Vagina (tissue), 2 donors: ENCODE results near the gene ESRRA. TPM values are rescaled to one million over a fixed set of nuclear protein-coding genes. Genes with fewer than 3 reads are reported as not detected.
A peak's percentile ranks its signal among the peaks of the same experiment; 100 is the strongest.
"Not testable (repeated sequence)": the region's sequence is repeated elsewhere in the genome, so short reads cannot be mapped to it uniquely, and the experiment has no call there.

Source experiments
- DNase-seq, 2 donors: peaks; one replicate each; pipeline ENCODE4 v3.0.0-alpha.2; 2017; ENCODE audit errors: extremely low spot score in 2 of 2
- H3K27ac ChIP-seq: fragments of 200-600 bp; sonication (generic); one replicate; pipeline ENCODE4 v1.5.1; 2019
- H3K27me3 ChIP-seq: fragments of 200-600 bp; sonication (generic); one replicate; pipeline ENCODE4 v1.5.1; 2019
- H3K36me3 ChIP-seq, 2 donors: fragments of 200-600 bp; sonication (generic); one replicate each; pipeline ENCODE4 v1.5.1; 2017 to 2019
- H3K4me1 ChIP-seq: fragments of 200-600 bp; sonication (generic); one replicate; pipeline ENCODE4 v1.5.1; 2019
- H3K4me3 ChIP-seq, 2 donors: fragments of 200-600 bp; sonication (generic); 1 replicate in 1 of 2; 2 replicates in 1 of 2; pipeline ENCODE4 v1.5.1; 2016 to 2019
- H3K9me3 ChIP-seq: fragments of 200-600 bp; sonication (generic); one replicate; pipeline ENCODE4 v1.5.1; 2019
- POLR2A ChIP-seq, 2 donors: fragments of 450-650 bp; IDR thresholded peaks; one replicate each; pipeline ENCODE4 v1.6.1; 2017; ENCODE audit warnings: antibody characterized with exemption in 2 of 2, mild to moderate bottlenecking in 2 of 2, moderate library complexity in 2 of 2
- POLR2AphosphoS5 ChIP-seq, 2 donors: sonication (generic); formaldehyde crosslinking; IDR thresholded peaks; one replicate each; pipeline ENCODE4 v1.9.0; 2017; ENCODE audit warnings: antibody characterized with exemption in 2 of 2, mild to moderate bottlenecking in 2 of 2, low read depth in 1 of 2; ENCODE audit not compliant: insufficient read depth in 1 of 2
- intact Hi-C: fragments of 100-400 bp; cut with DNase I; formaldehyde crosslinking; loops from one replicate; pipeline ENCODE4 v1.15.1; 2023
- total RNA-seq: library from RNA; depleted of rRNA; stranded (reverse); fragments of >200 nt; gene quantifications from one replicate; pipeline ENCODE4 v1.2.3, GENCODE V29; 2016
- TF ChIP-seq, protein P1 (sequence below), 3 experiments: fragments of 450-650 bp in 2 of 3; fragments of 200-600 bp in 1 of 3; sonication (generic) in 1 of 3; IDR thresholded peaks; one replicate each; pipeline ENCODE4 v1.5.1; 2017 to 2019; ENCODE audit warnings: antibody characterized with exemption in 3 of 3, mild to moderate bottlenecking in 2 of 3, moderate library complexity in 2 of 3

Gene ESRRA
- total RNA-seq, 1 donor from 2014 or later: 44.4 TPM

DNA sequence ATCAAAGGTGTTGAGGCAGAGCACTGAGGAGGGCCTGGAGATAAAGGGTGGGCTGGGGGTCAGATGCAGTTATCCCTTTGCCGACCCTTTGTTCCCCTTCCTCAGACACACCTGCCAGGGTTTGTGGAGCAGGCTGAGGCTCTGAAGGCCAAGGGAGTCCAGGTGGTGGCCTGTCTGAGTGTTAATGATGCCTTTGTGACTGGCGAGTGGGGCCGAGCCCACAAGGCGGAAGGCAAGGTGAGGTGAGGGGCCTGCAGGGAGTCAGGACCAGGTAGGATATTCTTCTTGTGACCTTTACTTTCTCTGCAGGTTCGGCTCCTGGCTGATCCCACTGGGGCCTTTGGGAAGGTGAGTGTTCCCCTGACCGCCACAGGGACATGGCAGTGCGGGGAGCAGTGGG lies 15.2 kb downstream of the ESRRA start:
- TF ChIP-seq, protein P1, sequence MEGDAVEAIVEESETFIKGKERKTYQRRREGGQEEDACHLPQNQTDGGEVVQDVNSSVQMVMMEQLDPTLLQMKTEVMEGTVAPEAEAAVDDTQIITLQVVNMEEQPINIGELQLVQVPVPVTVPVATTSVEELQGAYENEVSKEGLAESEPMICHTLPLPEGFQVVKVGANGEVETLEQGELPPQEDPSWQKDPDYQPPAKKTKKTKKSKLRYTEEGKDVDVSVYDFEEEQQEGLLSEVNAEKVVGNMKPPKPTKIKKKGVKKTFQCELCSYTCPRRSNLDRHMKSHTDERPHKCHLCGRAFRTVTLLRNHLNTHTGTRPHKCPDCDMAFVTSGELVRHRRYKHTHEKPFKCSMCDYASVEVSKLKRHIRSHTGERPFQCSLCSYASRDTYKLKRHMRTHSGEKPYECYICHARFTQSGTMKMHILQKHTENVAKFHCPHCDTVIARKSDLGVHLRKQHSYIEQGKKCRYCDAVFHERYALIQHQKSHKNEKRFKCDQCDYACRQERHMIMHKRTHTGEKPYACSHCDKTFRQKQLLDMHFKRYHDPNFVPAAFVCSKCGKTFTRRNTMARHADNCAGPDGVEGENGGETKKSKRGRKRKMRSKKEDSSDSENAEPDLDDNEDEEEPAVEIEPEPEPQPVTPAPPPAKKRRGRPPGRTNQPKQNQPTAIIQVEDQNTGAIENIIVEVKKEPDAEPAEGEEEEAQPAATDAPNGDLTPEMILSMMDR (IDR thresholded peaks at IDR 0.05): no peak
- TF ChIP-seq POLR2A (IDR thresholded peaks at IDR 0.05): no peak
- no peak for TF ChIP-seq POLR2AphosphoS5 (IDR thresholded peaks at IDR 0.05; ENCODE audit: insufficient read depth in 1 of 2, low read depth in 1 of 2)
- Histone ChIP-seq H3K27ac (no peak overlapping the region), H3K4me3 (no peak overlapping the region), H3K9me3 (no peaks in the 10 kb centered on the region), H3K36me3 (peaks cover 0 to 17% of the 10 kb centered on the region in 2 donors), H3K4me1 (peaks cover 51% of the 10 kb centered on the region), H3K27me3 (no peaks in the 10 kb centered on the region)
- intact Hi-C loops: no loop called here
- peak in 1 of 2 donors; percentile 80 for DNase-seq

DNA sequence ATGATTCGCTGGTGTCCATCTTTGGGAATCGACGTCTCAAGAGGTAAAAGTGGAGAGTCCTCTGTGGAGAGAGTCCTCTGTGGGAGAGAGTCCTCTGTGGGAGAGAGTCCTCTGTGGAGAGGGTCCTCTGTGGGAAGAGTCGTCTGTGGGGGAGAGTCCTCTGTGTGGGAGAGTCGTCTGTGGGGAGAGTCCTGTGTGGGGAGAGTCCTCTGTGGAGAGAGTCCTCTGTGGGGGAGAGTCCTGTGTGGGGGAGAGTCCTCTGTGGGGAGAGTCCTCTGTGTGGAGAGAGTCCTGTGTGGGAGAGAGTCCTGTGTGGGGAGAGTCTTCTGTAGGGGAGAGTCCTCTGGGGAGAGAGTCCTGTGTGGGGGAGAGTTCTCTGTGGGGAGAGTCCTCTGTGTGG lies 15.7 kb downstream of the ESRRA start:
- H3K4me3 ChIP-seq: no peak overlapping the region
- TF ChIP-seq POLR2A (IDR thresholded peaks at IDR 0.05) (no peak), POLR2AphosphoS5 (IDR thresholded peaks at IDR 0.05; ENCODE audit: insufficient read depth in 1 of 2, low read depth in 1 of 2) (no peak)
- TF ChIP-seq, protein P1 (IDR thresholded peaks at IDR 0.05): no peak
- no peak overlapping the region for H3K27ac ChIP-seq
- H3K27me3 ChIP-seq: no peaks in the 10 kb centered on the region
- no peaks in the 10 kb centered on the region for H3K9me3 ChIP-seq
- peaks cover 0 to 13% of the 10 kb centered on the region in 2 donors for H3K36me3 ChIP-seq
- peaks cover 50% of the 10 kb centered on the region for H3K4me1 ChIP-seq
- intact Hi-C loops: no loop called here
- peak in 1 of 2 donors; percentile 77 for DNase-seq

DNA sequence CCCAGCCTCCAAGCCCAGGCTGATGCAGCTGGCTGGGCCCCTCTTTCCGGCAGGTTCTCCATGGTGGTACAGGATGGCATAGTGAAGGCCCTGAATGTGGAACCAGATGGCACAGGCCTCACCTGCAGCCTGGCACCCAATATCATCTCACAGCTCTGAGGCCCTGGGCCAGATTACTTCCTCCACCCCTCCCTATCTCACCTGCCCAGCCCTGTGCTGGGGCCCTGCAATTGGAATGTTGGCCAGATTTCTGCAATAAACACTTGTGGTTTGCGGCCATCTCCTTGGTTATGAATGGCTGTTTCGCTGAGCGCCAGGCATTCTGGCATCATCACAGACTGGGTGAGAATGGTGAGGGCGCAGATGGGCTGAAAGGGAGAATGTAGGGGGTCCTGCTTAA lies 16.2 kb downstream of the ESRRA start:
- Histone ChIP-seq H3K27ac (no peak overlapping the region), H3K36me3 (peaks cover 0 to 11% of the 10 kb centered on the region in 2 donors), H3K4me3 (no peak overlapping the region), H3K27me3 (no peaks in the 10 kb centered on the region), H3K4me1 (peaks cover 45% of the 10 kb centered on the region), H3K9me3 (no peaks in the 10 kb centered on the region)
- intact Hi-C loops: no loop called here
- DNase-seq: peak in 1 of 2 donors; percentile 85
- TF ChIP-seq POLR2AphosphoS5 (IDR thresholded peaks at IDR 0.05; ENCODE audit: insufficient read depth in 1 of 2, low read depth in 1 of 2): no peak
- no peak for TF ChIP-seq POLR2A (IDR thresholded peaks at IDR 0.05)
- TF ChIP-seq, protein P1 (IDR thresholded peaks at IDR 0.05): no peak

DNA sequence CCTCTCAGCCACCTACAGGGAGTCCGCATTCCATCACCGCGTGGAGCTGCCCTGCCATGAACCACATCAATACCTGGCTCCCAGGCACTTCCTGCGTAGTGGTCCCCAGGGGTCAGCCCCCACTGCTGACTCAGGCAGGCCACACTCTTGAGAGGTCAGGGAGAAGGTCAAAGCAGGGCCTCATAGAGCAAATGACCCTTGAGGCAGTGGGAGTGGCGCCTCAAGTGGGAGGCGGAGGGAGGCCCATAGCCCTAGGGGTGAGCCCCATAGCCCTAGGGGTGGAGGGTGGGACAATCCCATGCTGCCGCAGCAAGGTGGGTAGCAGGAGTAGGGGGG lies 17.6 kb downstream of the ESRRA start:
- Histone ChIP-seq H3K27ac (no peak overlapping the region), H3K9me3 (no peaks in the 10 kb centered on the region), H3K4me1 (peaks cover 38% of the 10 kb centered on the region), H3K27me3 (no peaks in the 10 kb centered on the region), H3K4me3 (no peak overlapping the region), H3K36me3 (peaks cover 0 to 11% of the 10 kb centered on the region in 2 donors)
- intact Hi-C loops: no loop called here
- no peak for DNase-seq
- TF ChIP-seq POLR2A (IDR thresholded peaks at IDR 0.05) (no peak), POLR2AphosphoS5 (IDR thresholded peaks at IDR 0.05; ENCODE audit: insufficient read depth in 1 of 2, low read depth in 1 of 2) (no peak)

DNA sequence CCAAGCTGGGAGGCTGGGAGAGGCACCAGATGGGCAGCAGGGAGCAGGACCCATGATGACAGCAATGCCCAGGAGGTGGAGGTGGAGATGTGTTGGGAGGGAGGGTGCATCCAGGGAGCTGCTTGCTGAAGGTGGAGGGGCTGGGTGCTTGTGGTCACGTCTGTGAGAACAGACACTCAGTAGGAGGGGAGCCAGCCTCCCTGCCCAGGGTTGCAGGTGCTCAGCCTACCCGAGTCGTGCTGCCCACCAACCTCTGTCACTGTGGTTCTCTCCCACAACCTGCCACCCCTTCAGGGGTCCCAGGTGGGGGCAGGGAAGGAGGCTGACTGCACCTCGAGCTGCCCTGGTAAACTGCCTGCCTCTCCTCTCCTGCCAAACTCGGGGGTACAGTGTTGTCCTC lies 18.0 kb downstream of the ESRRA start:
- peak in 1 of 2 donors; percentile 86 for DNase-seq
- TF ChIP-seq, protein P1 (IDR thresholded peaks at IDR 0.05): no peak
- TF ChIP-seq POLR2AphosphoS5 (IDR thresholded peaks at IDR 0.05; ENCODE audit: insufficient read depth in 1 of 2, low read depth in 1 of 2) (no peak), POLR2A (IDR thresholded peaks at IDR 0.05) (no peak)
- no peak overlapping the region for H3K4me3 ChIP-seq
- H3K9me3 ChIP-seq: no peaks in the 10 kb centered on the region
- H3K4me1 ChIP-seq: peaks cover 38% of the 10 kb centered on the region
- H3K27ac ChIP-seq: no peak overlapping the region
- no peaks in the 10 kb centered on the region for H3K27me3 ChIP-seq
- intact Hi-C loops: no loop called here
- H3K36me3 ChIP-seq: peaks cover 0 to 11% of the 10 kb centered on the region in 2 donors

DNA sequence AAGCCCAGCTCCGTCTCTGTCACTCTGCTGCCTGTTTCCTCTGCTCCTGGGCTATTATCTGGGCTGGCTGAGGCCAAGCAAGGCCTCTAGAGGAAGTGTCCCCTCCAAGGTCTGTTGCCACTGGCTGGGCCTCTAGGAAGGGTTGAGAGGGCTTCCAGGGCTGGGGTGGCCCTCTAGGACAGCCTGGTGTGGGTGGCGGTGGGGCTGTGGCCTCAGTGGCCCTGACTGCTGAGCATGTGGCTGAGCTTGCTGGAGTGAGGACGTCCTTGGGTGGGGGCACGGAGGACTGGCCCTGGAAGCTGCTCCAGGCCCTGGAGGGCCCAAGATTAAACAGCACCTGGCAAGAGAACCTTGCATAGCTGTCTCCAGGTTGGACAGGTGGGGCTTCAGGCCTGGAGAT lies 18.7 kb downstream of the ESRRA start:
- intact Hi-C loops, H3K27ac ChIP-seq, H3K27me3 ChIP-seq, H3K4me3 ChIP-seq, H3K9me3 ChIP-seq: not testable (repeated sequence)
- peak in 1 of 2 donors; percentile 83 for DNase-seq
- H3K36me3 ChIP-seq: peaks cover 0 to 11% of the 10 kb centered on the region in 2 donors
- peaks cover 36% of the 10 kb centered on the region for H3K4me1 ChIP-seq
